Measurements from ENCODE around the gene CACNA1I.

The CACNA1I gene

GRCh38 chr22:39705386-39705785 is 134.8 kb downstream of the CACNA1I start:
- DNase-seq = no peak

DNA sequence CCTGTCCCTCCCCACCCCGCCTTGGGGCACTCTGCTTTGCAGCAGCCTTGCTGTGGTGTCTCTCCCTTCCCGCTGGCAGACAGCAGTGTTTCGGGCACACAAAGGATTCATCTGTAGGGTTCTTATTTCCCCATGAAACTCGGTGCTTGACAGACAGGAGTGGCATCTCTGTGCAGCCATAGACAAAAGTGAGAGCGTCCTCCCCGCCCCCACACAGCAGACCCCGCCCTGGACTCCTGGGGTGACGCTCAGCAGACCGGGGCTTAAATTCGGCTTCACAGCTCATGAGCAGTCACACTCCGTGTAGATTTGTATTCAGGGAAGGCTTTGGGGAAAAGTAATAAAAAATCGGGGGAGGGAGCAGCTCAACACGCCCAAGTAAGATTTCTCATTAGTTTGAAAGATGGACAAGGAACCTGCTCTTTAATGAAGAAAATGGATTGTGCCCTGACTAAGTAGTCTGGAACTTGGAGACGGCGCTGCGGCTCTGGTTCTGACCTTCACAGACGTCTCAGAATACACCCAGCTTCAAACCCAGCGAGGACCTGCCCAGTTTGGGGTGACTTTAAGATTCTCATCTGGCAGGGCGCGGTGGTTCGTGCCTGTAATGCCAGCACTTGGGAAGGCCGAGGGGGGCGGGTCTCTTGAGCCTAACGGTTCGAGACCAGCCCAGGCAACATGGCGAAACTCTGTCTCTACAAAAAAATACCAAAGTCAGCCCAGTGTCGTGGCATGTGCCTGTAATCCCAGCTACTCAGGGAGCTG is 136.0 kb downstream of the CACNA1I start:
- DNase-seq = no peak

- no peak for DNase-seq
Observed at GRCh38 chr22:39707351-39707750, 136.8 kb downstream of the CACNA1I start.

GRCh38 chr22:39707816-39708215 is 137.3 kb downstream of the CACNA1I start:
- no peak for DNase-seq

DNA sequence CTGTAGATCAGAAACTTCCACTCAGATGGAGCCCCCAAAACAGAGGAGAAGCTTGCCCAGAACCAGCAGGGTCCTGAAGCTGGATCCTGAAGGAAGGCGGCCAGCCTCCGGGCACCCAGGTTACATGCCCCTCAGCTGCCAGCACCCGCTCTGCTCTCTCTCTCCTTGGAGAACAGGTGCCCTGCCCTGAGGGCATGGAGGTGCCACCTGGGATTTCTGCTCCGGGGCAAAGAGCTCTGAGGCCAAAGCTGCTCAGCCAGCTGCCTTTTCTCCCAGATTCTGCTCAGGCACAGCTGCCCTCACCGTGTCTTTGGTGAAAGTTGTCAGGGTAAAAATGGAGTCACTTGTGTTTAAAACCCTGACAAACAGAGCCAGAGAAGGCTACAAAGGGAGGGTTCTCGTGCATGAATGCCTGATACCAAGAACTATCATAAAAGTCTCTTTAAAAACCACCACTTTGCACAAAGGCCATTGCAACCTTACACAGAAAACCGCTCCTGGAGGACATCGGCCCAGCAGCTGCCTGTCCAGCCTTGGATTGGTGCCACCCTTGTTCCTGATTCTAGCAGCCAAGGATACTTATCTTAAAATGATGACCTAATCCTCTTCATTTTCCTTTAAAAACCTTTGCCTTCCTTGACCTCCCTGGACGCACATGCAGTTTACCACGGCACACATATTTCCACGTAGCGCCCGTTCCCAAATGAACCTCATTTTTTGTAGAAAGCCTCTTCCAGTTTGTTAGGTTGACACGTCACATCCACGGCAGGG is 140.0 kb downstream of the CACNA1I start:
- DNase-seq = no peak

- no peak for DNase-seq
Observed at GRCh38 chr22:39712081-39712480, 141.5 kb downstream of the CACNA1I start.

DNA sequence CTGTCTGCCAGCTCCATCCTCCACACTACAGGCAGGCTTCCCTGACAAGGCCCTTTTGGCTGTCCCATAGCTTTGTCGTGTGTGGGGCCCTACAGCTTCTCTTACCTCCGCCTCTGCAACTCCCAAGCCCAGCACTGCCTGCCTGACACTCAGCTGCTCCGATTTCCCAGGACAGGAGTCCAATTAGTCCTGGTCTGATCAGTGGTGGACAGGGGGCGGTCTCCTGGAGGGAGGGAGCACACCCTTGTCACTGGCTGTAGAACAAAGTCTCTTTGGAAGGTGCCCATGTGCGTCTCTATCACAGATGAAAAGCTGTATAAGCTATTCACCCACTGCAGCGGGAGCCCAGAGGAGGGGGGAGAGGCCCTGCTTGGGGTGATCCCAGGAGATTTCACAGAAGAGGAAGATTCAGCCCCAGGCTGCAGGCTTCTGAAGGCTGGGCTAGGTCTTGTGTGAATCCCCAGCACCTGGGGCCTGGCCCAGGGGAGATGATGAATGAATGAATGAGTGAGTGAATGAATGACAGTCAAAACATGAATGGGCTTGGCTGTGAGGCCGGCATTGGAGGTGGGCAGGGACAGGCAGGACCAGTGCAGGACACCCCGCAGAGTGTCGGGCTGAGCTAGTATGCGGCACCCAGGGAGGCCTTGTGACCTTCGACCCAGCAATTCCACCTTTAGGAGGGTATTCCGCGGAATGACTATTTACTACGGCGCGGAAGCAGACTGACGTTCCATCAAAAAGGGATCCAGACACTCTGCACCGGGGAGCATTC is 142.4 kb downstream of the CACNA1I start:
- no peak for DNase-seq

GRCh38 chr22:39713799-39714290 is 143.3 kb downstream of the CACNA1I start:
- DNase-seq = no peak

DNA sequence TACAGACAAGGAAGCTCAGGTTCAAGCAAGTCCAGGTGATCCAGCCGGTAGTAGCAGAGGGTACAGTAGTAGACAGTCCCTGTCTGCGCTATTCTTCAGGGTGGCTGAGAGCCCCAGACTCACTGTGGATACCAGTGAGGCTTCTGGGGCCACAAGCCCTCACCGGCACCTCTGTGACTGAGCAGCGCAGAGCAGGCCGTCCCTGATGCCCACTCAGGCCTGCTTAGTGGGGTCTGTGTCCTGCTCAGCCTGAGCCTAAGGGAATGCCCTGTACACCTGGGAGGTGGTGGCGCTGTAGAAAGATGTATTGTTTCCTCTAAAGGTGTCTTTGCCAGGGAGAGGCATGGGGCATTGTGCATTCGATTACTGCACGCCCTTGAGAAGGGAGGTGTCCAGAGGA is 143.8 kb downstream of the CACNA1I start:
- no peak for DNase-seq

DNA sequence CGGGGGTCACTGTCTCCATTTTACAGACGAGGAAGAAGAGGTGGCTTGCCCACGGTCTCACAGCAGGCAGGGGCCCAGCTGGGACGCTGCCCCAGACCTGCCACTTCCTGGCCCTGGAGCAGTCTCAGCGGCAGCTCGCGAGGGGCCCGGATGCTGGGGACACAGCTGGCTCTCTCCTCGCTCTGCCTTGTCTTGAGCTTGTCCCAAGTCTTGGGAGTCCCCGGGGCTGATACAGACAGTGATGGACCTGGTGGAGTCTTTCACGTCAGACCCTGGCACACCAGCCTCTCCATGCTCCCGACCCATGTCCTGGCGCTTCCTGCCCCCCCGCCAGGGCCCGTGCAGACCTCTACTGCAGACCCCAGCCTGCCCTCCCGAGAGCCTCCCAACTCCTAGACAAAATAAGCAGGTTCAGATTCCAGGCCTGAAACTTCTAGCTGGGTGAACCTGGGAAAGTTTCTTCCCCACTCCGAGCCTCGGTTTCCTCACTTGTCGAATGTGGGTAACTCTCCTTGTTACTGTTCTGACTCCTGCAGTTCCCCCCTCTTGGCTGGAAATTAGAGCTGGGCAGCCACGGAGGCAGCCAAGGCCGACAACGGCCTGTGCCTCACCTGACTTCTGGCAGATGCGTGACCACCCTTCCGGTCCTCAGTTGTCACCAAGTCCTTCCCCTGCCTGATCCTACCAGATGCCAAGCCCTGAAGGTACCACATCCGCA is 145.4 kb downstream of the CACNA1I start:
- DNase-seq = no peak

- no peak for DNase-seq
Observed at GRCh38 chr22:39716534-39716933, 146.0 kb downstream of the CACNA1I start.

DNA sequence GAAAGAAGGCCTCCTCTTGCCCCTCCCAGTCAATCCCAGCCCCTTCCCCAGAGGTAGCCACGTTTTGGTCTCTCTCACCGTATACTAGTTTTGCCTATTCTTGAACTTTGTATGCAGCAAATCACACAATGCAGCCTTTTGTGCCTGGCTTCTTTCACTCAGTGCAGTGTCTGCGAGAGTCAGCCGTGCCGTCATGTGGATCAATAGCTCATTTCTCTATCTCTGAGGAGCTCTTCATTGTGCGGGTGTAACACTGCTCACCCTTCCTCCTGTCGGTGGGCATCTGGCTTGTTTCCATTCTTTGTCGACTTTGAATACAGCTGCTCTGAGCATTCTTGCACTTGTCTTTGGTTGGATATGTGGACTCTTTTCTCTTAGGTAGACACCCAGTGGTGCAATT is 146.5 kb downstream of the CACNA1I start:
- DNase-seq = no peak

GRCh38 chr22:39718206-39718605 is 147.7 kb downstream of the CACNA1I start:
- DNase-seq = no peak

GRCh38 chr22:39718921-39719475 is 148.4 kb downstream of the CACNA1I start:
- no peak for DNase-seq

GRCh38 chr22:39719559-39720450 is 149.3 kb downstream of the CACNA1I start:
- no peak for DNase-seq

- DNase-seq = no peak
Observed at GRCh38 chr22:39721206-39722031, 150.9 kb downstream of the CACNA1I start.

DNA sequence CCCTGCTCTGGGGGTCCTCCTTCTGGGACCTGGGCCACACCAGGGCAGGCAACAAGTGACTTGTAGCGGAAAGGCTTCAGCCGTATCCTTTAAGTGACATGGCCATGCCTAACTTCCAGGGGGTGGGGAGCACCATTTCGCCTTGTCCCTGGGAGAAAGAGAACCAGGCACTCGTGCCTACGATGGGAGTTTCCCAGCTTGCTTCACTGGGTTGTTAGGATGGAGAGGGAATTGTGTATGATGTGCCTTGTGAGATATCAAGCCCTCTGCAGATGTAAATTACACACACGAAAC is 151.4 kb downstream of the CACNA1I start:
- no peak for DNase-seq

DNA sequence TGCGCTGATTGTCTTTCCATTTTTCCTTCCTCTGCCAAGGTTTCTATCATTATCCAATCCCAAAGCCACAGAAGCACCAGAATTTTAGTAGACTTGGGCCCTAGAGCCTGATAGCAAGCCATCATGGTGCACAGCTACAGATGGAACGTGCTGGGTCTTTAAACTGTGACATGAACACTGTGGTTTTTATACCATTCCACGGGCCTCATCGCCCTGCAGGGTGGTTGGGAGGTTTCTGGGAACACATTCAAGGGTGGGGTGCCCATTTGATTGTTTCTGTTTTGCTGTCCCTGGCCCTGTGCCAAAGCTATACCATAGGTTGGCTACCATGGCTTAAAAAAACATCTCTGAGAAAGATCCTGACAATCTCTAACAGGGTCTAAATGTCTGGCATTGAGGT is 151.9 kb downstream of the CACNA1I start:
- no peak for DNase-seq

DNA sequence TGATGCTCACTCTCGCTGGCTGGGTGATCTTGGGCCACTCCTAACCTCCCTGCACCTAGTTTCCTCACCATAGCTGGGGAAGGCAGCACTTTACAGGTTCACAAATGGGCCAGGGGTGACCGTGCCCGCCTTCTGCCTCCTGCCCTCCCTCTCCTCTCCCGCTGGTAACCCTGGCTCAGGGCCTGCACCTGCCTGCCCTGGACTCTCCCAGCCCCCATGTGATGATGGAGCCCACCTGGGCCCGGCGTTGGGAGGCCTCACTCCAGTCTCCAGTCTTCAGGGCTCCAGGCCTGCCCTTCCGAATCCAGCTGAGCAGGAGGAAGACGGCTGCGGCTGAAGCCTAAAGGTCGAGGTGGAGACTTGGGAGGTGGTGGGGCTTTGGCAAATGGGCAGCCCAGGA is 152.9 kb downstream of the CACNA1I start:
- DNase-seq = no peak

- DNase-seq = no peak
Observed at GRCh38 chr22:39723899-39724351, 153.4 kb downstream of the CACNA1I start.

GRCh38 chr22:39724390-39724789 is 153.8 kb downstream of the CACNA1I start:
- no peak for DNase-seq

Measured in NCI-H1105 (cell line).